ENCODE results near the gene GPC3. TPM values are rescaled to one million over a fixed set of nuclear protein-coding genes. Genes with fewer than 3 reads are reported as not detected.

The GPC3 gene
- total and polyA plus RNA-seq, 2 donors (not counting 3 experiments of a cell fraction or from before 2014, with no cell fraction given): not detected

DNA sequence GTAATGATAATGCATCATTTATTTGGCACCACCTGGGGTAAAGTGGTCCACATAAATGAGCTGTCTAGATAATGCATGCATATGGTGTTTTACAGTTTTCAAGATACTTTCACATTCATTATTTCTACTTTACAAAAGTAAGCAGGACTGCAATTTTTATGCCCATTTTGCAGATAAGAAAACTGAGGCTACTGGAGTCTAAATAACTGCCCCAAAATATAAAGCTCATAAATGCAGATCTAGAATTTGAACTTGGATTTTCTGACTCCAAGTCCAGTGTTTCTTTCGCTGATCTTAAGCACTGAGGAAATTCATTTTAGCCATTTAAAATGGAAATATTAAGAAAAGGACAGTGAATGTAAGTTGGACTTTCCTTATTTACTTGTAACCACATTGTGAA, 36.5 kb downstream of the GPC3 start:
- Histone ChIP-seq H3K36me3 (ENCODE audit: control insufficient read depth in 2 of 2, extremely low read depth in 1 of 2, insufficient read depth in 2 of 2, low read length in 2 of 2) (no peaks in the 10 kb centered on the region), H3K4me2 (ENCODE audit: insufficient read depth, low read length) (no peak overlapping the region), H3K79me2 (ENCODE audit: control insufficient read depth, insufficient read depth, low read length) (no peaks in the 10 kb centered on the region), H3K9me3 (replicated peaks; ENCODE audit: control insufficient read depth, insufficient read depth, low read length) (no peaks in the 10 kb centered on the region), H2AFZ (ENCODE audit: low read depth, low read length) (no peak overlapping the region), H4K20me1 (replicated peaks; ENCODE audit: control insufficient read depth, extremely low read depth, insufficient read depth, low read length) (no peaks in the 10 kb centered on the region), H3K9ac (replicated peaks; ENCODE audit: extremely low read depth, insufficient read depth, low read length) (no peak overlapping the region), H3K27me3 (ENCODE audit: control insufficient read depth in 2 of 2, insufficient read depth in 2 of 2, low read length in 2 of 2) (no peaks in the 10 kb centered on the region), H3K4me3 (replicated peaks in 1 of 3; ENCODE audit: insufficient read depth in 1 of 3, low read depth in 1 of 3, low read length in 3 of 3) (no peak overlapping the region), H3K9me1 (replicated peaks; ENCODE audit: control insufficient read depth, extremely low read depth, insufficient read depth, low read length) (no peaks in the 10 kb centered on the region), H3K27ac (ENCODE audit: insufficient read depth, low read depth, low read length) (no peak overlapping the region), H3K4me1 (ENCODE audit: control insufficient read depth, extremely low read depth, insufficient read depth, low read length) (no peaks in the 10 kb centered on the region)
- no peak for DNase-seq (ENCODE audit: low read depth, low spot score)
- BruUV-seq (replicated peaks): no TSS peak
- POLR2A ChIA-PET: no interaction called here
- TF ChIP-seq EZH2 (IDR thresholded peaks at IDR 0.05; ENCODE audit: borderline replicate concordance, low read depth, low read length, severe bottlenecking) (no peak), FOS (IDR thresholded peaks at IDR 0.05; ENCODE audit: borderline replicate concordance, insufficient read depth, low read length) (no peak)
- intact Hi-C loops (cut with micrococcal nuclease): no loop called here
- CTCF ChIA-PET: no interaction called here
- dilution Hi-C loops (cut with MboI; ENCODE audit: extremely low pct_ligation_motif_present, low sequenced_read_pairs): no loop called here
- FAIRE-seq: no peak

DNA sequence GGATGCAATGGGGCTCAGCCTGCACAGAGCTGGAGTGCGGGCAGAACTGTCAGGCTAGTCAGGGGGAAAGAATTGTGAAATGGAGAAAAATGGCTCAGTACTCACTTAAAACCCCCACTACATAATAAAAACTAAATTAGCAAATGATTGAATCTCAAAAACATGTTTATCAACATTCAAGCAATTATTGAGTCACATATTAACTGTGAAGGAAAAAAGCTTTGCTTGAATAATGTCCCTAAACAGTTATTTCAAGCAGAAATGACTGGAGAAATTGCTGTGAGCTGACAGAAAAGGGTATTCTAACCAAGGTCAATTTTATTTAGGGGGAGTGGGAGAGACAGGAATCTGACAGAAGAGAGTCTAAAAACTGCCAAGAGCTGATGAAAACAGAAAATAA, 37.4 kb downstream of the GPC3 start:
- BruUV-seq (replicated peaks): no TSS peak
- no peak for DNase-seq (ENCODE audit: low read depth, low spot score)
- H3K9me3 ChIP-seq (replicated peaks; ENCODE audit: control insufficient read depth, insufficient read depth, low read length): no peaks in the 10 kb centered on the region
- no peak overlapping the region for H3K4me3 ChIP-seq (replicated peaks in 1 of 3; ENCODE audit: insufficient read depth in 1 of 3, low read depth in 1 of 3, low read length in 3 of 3)
- TF ChIP-seq, protein P1, sequence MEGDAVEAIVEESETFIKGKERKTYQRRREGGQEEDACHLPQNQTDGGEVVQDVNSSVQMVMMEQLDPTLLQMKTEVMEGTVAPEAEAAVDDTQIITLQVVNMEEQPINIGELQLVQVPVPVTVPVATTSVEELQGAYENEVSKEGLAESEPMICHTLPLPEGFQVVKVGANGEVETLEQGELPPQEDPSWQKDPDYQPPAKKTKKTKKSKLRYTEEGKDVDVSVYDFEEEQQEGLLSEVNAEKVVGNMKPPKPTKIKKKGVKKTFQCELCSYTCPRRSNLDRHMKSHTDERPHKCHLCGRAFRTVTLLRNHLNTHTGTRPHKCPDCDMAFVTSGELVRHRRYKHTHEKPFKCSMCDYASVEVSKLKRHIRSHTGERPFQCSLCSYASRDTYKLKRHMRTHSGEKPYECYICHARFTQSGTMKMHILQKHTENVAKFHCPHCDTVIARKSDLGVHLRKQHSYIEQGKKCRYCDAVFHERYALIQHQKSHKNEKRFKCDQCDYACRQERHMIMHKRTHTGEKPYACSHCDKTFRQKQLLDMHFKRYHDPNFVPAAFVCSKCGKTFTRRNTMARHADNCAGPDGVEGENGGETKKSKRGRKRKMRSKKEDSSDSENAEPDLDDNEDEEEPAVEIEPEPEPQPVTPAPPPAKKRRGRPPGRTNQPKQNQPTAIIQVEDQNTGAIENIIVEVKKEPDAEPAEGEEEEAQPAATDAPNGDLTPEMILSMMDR (IDR thresholded peaks at IDR 0.05; ENCODE audit: extremely low read depth in 1 of 2, insufficient read depth in 1 of 2, low read depth in 1 of 2, low read length in 2 of 2): no peak
- TF ChIP-seq POLR2AphosphoS5 (IDR thresholded peaks at IDR 0.05; ENCODE audit: insufficient read depth, low read depth, low read length) (no peak), JUN (IDR thresholded peaks at IDR 0.05; ENCODE audit: borderline replicate concordance, insufficient read depth, insufficient read length, low read depth) (no peak), EZH2 (IDR thresholded peaks at IDR 0.05; ENCODE audit: borderline replicate concordance, low read depth, low read length, severe bottlenecking) (no peak), GATA2 (IDR thresholded peaks at IDR 0.05; ENCODE audit: insufficient read depth, insufficient read length, low read depth, low read length) (no peak)
- TF ChIP-seq, protein P2, sequence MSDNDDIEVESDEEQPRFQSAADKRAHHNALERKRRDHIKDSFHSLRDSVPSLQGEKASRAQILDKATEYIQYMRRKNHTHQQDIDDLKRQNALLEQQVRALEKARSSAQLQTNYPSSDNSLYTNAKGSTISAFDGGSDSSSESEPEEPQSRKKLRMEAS (IDR thresholded peaks at IDR 0.05; ENCODE audit: insufficient read depth, insufficient read length): no peak
- dilution Hi-C loops (cut with MboI; ENCODE audit: extremely low pct_ligation_motif_present, low sequenced_read_pairs) (no loop called here), intact Hi-C loops (cut with micrococcal nuclease) (no loop called here)
- no peaks in the 10 kb centered on the region for H3K27me3 ChIP-seq (ENCODE audit: control insufficient read depth in 2 of 2, insufficient read depth in 2 of 2, low read length in 2 of 2)
- no peaks in the 10 kb centered on the region for H3K9me1 ChIP-seq (replicated peaks; ENCODE audit: control insufficient read depth, extremely low read depth, insufficient read depth, low read length)
- H2AFZ ChIP-seq (ENCODE audit: low read depth, low read length): no peak overlapping the region
- no peaks in the 10 kb centered on the region for H3K36me3 ChIP-seq (ENCODE audit: control insufficient read depth in 2 of 2, extremely low read depth in 1 of 2, insufficient read depth in 2 of 2, low read length in 2 of 2)
- ChIA-PET CTCF (no interaction called here), POLR2A (no interaction called here)
- no peak overlapping the region for H3K9ac ChIP-seq (replicated peaks; ENCODE audit: extremely low read depth, insufficient read depth, low read length)
- H3K27ac ChIP-seq (ENCODE audit: insufficient read depth, low read depth, low read length): no peak overlapping the region
- no peak overlapping the region for H3K4me2 ChIP-seq (ENCODE audit: insufficient read depth, low read length)
- no peaks in the 10 kb centered on the region for H3K79me2 ChIP-seq (ENCODE audit: control insufficient read depth, insufficient read depth, low read length)
- H3K4me1 ChIP-seq (ENCODE audit: control insufficient read depth, extremely low read depth, insufficient read depth, low read length): no peaks in the 10 kb centered on the region
- no peaks in the 10 kb centered on the region for H4K20me1 ChIP-seq (replicated peaks; ENCODE audit: control insufficient read depth, extremely low read depth, insufficient read depth, low read length)
- no peak for FAIRE-seq
